ENCODE data around the gene ATP11A. TPM values are rescaled to one million over a fixed set of nuclear protein-coding genes. Genes with fewer than 3 reads are reported as not detected.

The ATP11A gene
- total and polyA plus RNA-seq, 10 of the 15 experiments (the other 5 are each of a cell fraction or from before 2014, with no cell fraction given) = 1.4 to 69.6 (median 14.4) TPM

DNA sequence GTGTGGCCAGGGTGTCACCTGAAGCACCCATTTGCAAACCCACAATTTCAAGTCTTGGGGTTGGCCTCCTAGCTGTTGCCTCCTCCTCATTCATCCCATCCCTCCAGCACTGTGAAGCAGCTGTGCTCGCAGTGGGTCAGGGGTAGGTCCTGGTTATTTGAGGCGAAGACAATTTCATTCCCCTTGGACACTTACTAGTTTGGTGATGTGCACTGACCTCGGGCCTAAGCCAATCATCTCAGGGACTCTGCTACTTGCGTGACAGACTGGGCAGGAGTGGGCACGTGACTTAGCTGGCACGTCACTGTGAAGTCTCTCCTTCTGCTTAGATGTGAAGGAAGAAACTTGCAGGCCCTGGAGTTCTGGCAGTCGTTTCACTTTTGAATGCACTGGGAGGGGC, 3.5 kb upstream of the ATP11A start:
- no peaks in the 10 kb centered on the region for H3K27me3 ChIP-seq (replicated peaks in 1 of 2; ENCODE audit: control insufficient read depth in 2 of 2, insufficient read depth in 2 of 2, low read length in 1 of 2)
- POLR2A ChIA-PET = no interaction called here
- no peak for FAIRE-seq
- ATAC-seq = no peak
- H3K4me2 ChIP-seq (ENCODE audit: control insufficient read depth, insufficient read depth) = no peak overlapping the region
- no peak for DNase-seq (ENCODE audit: low read depth, low spot score)
- no peak overlapping the region for H3K9ac ChIP-seq (ENCODE audit: control insufficient read depth, insufficient read depth, low read length)
- 97% methylated on average over 7 of the region's 7 CpGs for WGBS (ENCODE audit: insufficient coverage, insufficient replicate concordance, low lambda C conversion rate, missing lambda C conversion rate)
- H2AFZ ChIP-seq (ENCODE audit: control insufficient read depth, low read depth, low read length) = no peak overlapping the region
- H3K27ac ChIP-seq (ENCODE audit: control insufficient read depth, insufficient read depth) = no peak overlapping the region
- in situ Hi-C loops (cut with MboI) = no loop called here
- H3K79me2 ChIP-seq (ENCODE audit: control insufficient read depth, insufficient read depth, low read length) = peaks cover 9% of the 10 kb centered on the region
- H3K4me3 ChIP-seq = no peak overlapping the region
- CTCF ChIA-PET = no interaction called here
- no peaks in the 10 kb centered on the region for H3K36me3 ChIP-seq (ENCODE audit: control insufficient read depth in 2 of 2, insufficient read depth in 2 of 2, low read length in 1 of 2)
- H3K9me3 ChIP-seq (replicated peaks; ENCODE audit: control insufficient read depth, insufficient read depth, low read length) = no peaks in the 10 kb centered on the region
- SMC1A ChIA-PET (ENCODE audit: uncharacterized antibody, unreplicated experiment) = interaction anchor here (1.0 kb wide), 1 partner anchor 188 kb away, joined by 3 read pairs; no protein-coding TSS in a partner anchor
- no TSS peak for BruUV-seq (replicated peaks)
- no peaks in the 10 kb centered on the region for H4K20me1 ChIP-seq (ENCODE audit: control insufficient read depth, insufficient read depth)
- RAD21 ChIA-PET (ENCODE audit: unreplicated experiment) = no interaction called here
- peaks cover 14% of the 10 kb centered on the region for H3K4me1 ChIP-seq (ENCODE audit: control insufficient read depth, insufficient read depth, low read length)
- intact Hi-C loops (cut with micrococcal nuclease; ENCODE audit: unreplicated experiment) = no loop called here
- TF ChIP-seq SREBF2 (IDR thresholded peaks at IDR 0.05; ENCODE audit: low read length) (no peak), ZBTB4 (CRISPR knock-in tag; IDR thresholded peaks at IDR 0.05) (no peak), BCL11A (IDR thresholded peaks at IDR 0.05; ENCODE audit: low read depth, low read length) (no peak), ZNF274 (IDR thresholded peaks at IDR 0.05; ENCODE audit: insufficient read depth, insufficient read length) (no peak), RELA (IDR thresholded peaks at IDR 0.05; ENCODE audit: borderline replicate concordance, partially characterized antibody) (no peak), NFYA (IDR thresholded peaks at IDR 0.05; ENCODE audit: borderline replicate concordance, low read depth, low read length) (no peak), IRF3 (IDR thresholded peaks at IDR 0.05) (no peak), RBBP5 (conservative IDR thresholded peaks at IDR 0.05) (no peak), ZNF217 (IDR thresholded peaks at IDR 0.05) (no peak), LARP7 (IDR thresholded peaks at IDR 0.05) (no peak), IRF4 (IDR thresholded peaks at IDR 0.05; ENCODE audit: low read depth, low read length) (no peak)
- TF ChIP-seq, protein P1, sequence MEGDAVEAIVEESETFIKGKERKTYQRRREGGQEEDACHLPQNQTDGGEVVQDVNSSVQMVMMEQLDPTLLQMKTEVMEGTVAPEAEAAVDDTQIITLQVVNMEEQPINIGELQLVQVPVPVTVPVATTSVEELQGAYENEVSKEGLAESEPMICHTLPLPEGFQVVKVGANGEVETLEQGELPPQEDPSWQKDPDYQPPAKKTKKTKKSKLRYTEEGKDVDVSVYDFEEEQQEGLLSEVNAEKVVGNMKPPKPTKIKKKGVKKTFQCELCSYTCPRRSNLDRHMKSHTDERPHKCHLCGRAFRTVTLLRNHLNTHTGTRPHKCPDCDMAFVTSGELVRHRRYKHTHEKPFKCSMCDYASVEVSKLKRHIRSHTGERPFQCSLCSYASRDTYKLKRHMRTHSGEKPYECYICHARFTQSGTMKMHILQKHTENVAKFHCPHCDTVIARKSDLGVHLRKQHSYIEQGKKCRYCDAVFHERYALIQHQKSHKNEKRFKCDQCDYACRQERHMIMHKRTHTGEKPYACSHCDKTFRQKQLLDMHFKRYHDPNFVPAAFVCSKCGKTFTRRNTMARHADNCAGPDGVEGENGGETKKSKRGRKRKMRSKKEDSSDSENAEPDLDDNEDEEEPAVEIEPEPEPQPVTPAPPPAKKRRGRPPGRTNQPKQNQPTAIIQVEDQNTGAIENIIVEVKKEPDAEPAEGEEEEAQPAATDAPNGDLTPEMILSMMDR (IDR thresholded peaks at IDR 0.05 in 2 of 3, conservative IDR thresholded peaks at IDR 0.05 in 1 of 3; ENCODE audit: control insufficient read depth in 2 of 3, extremely low read depth in 1 of 3, insufficient read depth in 1 of 3, low read depth in 3 of 3, low read length in 3 of 3) = no peak
- TF ChIP-seq, protein P2, sequence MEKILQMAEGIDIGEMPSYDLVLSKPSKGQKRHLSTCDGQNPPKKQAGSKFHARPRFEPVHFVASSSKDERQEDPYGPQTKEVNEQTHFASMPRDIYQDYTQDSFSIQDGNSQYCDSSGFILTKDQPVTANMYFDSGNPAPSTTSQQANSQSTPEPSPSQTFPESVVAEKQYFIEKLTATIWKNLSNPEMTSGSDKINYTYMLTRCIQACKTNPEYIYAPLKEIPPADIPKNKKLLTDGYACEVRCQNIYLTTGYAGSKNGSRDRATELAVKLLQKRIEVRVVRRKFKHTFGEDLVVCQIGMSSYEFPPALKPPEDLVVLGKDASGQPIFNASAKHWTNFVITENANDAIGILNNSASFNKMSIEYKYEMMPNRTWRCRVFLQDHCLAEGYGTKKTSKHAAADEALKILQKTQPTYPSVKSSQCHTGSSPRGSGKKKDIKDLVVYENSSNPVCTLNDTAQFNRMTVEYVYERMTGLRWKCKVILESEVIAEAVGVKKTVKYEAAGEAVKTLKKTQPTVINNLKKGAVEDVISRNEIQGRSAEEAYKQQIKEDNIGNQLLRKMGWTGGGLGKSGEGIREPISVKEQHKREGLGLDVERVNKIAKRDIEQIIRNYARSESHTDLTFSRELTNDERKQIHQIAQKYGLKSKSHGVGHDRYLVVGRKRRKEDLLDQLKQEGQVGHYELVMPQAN (conservative IDR thresholded peaks at IDR 0.05) = no peak
- TF ChIP-seq, protein P3, sequence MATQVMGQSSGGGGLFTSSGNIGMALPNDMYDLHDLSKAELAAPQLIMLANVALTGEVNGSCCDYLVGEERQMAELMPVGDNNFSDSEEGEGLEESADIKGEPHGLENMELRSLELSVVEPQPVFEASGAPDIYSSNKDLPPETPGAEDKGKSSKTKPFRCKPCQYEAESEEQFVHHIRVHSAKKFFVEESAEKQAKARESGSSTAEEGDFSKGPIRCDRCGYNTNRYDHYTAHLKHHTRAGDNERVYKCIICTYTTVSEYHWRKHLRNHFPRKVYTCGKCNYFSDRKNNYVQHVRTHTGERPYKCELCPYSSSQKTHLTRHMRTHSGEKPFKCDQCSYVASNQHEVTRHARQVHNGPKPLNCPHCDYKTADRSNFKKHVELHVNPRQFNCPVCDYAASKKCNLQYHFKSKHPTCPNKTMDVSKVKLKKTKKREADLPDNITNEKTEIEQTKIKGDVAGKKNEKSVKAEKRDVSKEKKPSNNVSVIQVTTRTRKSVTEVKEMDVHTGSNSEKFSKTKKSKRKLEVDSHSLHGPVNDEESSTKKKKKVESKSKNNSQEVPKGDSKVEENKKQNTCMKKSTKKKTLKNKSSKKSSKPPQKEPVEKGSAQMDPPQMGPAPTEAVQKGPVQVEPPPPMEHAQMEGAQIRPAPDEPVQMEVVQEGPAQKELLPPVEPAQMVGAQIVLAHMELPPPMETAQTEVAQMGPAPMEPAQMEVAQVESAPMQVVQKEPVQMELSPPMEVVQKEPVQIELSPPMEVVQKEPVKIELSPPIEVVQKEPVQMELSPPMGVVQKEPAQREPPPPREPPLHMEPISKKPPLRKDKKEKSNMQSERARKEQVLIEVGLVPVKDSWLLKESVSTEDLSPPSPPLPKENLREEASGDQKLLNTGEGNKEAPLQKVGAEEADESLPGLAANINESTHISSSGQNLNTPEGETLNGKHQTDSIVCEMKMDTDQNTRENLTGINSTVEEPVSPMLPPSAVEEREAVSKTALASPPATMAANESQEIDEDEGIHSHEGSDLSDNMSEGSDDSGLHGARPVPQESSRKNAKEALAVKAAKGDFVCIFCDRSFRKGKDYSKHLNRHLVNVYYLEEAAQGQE (IDR thresholded peaks at IDR 0.05; ENCODE audit: low read depth, low read length) = no peak

Data from GM12878 (cell line).